ENCODE measurements around the gene B3GNT8. TPM values are rescaled to one million over a fixed set of nuclear protein-coding genes. Genes with fewer than 3 reads are reported as not detected.
A peak's percentile ranks its signal among the peaks of the same experiment; 100 is the strongest.

Gene B3GNT8
- total and polyA plus RNA-seq, 2 of the 8 experiments (the other 6 are each of a cell fraction or from before 2014, with no cell fraction given): 0.67 to 0.86 TPM

DNA sequence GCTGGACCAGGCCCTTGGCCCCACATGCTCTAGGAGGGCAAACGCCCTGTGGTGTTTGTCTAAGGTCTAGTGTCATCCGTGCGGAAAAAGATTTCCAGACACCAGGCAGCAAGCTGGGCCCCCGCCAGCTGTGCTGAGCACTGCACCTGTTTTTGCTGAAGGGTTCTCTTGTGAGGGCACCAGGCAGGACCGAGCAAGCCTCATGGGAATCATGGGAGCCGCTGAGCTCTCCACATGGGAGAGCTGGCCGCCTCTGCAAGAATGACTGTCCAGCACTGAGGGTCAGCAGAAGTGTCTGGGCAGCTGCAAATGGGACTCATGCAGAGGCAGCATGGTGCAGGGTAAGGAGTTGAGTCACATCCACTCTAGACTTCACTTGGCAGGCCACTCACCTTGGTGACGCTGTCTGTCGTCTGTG lies 12.0 kb downstream of the B3GNT8 start:
- no peak for FAIRE-seq
- Histone ChIP-seq H3K23me2 (ENCODE audit: low read depth, low read length) (no peaks in the 10 kb centered on the region), H4K20me1 (replicated peaks in 1 of 2; ENCODE audit: control insufficient read depth in 1 of 2, insufficient read depth in 2 of 2, low read length in 2 of 2) (no peaks in the 10 kb centered on the region), H3K4me1 (replicated peaks in 1 of 4; ENCODE audit: control insufficient read depth in 3 of 4, insufficient read depth in 4 of 4, low read length in 3 of 4) (no peaks in the 10 kb centered on the region), H3K9ac (replicated peaks in 1 of 4; ENCODE audit: extremely low read depth in 1 of 4, low read depth in 3 of 4, low read length in 3 of 4) (no peak overlapping the region), H2BK15ac (ENCODE audit: low read length) (no peak overlapping the region), H4K91ac (replicated peaks; ENCODE audit: insufficient read length, low read length) (no peak overlapping the region), H4K8ac (ENCODE audit: extremely low read depth, insufficient read depth, low read length) (no peak overlapping the region), H3K36me3 (ENCODE audit: control insufficient read depth in 2 of 4, insufficient read depth in 4 of 4, low read length in 3 of 4) (peaks cover 2 to 13% (median 6%) of the 10 kb centered on the region in 4 experiments; a peak in 6 of 8 replicates), H3K79me2 (ENCODE audit: control insufficient read depth in 1 of 2, insufficient read depth in 2 of 2, low read length in 2 of 2) (no peaks in the 10 kb centered on the region), H2AFZ (ENCODE audit: low read length) (no peak overlapping the region), H2BK5ac (ENCODE audit: low read depth, low read length) (peak overlapping the region; percentile 35; the same call in 1 of the 2 replicates), H3K56ac (replicated peaks; ENCODE audit: insufficient read length, low read depth, low read length) (no peak overlapping the region), H3K27me3 (replicated peaks in 1 of 4; ENCODE audit: control insufficient read depth in 3 of 4, extremely low read depth in 1 of 4, insufficient read depth in 3 of 4, low read length in 3 of 4) (no peaks in the 10 kb centered on the region; a peak in 1 of 7 replicates), H3K4ac (replicated peaks; ENCODE audit: insufficient read length, low read depth, low read length) (no peak overlapping the region), H2BK120ac (replicated peaks; ENCODE audit: low read depth, low read length) (no peak overlapping the region), H3K4me2 (ENCODE audit: insufficient read depth in 1 of 2, low read depth in 2 of 2, low read length in 2 of 2) (no peak overlapping the region), H3K4me3 (ENCODE audit: extremely low read depth in 1 of 4, insufficient read depth in 2 of 4, low read depth in 3 of 4, low read length in 4 of 4) (no peak overlapping the region), H3K9me3 (ENCODE audit: insufficient read depth in 2 of 2, low read depth in 1 of 2, low read length in 1 of 2) (no peaks in the 10 kb centered on the region), H3K14ac (ENCODE audit: insufficient read length) (no peak overlapping the region), H2BK12ac (ENCODE audit: low read depth, low read length) (no peak overlapping the region), H3K23ac (ENCODE audit: insufficient read length) (no peak overlapping the region), H3K27ac (ENCODE audit: low read depth, low read length) (no peak overlapping the region), H2BK20ac (ENCODE audit: low read length) (no peak overlapping the region), H2AK5ac (ENCODE audit: low read depth, low read length) (no peak overlapping the region), H4K5ac (ENCODE audit: insufficient read length, low read depth, low read length) (no peak overlapping the region), H3K18ac (ENCODE audit: extremely low read depth, low read length) (no peak overlapping the region), H3K79me1 (ENCODE audit: low read depth, low read length) (no peaks in the 10 kb centered on the region)
- no peak for DNase-seq (ENCODE audit: low read depth in 1 of 2, low spot score in 2 of 2)
- 88% methylated on average over 9 of the region's 9 CpGs; no CpG with 5 or more reads in 1 of the 2 experiments for WGBS, 2 experiments (ENCODE audit: extremely low coverage in 1 of 2, insufficient coverage in 1 of 2, insufficient read length in 1 of 2, insufficient replicate concordance in 2 of 2, low coverage in 1 of 2, low lambda C conversion rate in 2 of 2, missing lambda C conversion rate in 1 of 2)
- CTCF ChIA-PET (ENCODE audit: partially characterized antibody): interaction anchor here (0.7 kb wide), 2 partner anchors 25 to 63 kb away, joined by 3 read pairs; partner anchors contain the start of gene DMAC2
- POLR2A ChIA-PET (ENCODE audit: partially characterized antibody): interaction anchor here (0.8 to 1.8 kb wide), 3 partner anchors 16 to 24 kb away, joined by 3 to 4 read pairs (median 4); partner anchors contain the start of gene DMAC2
- TF ChIP-seq EZH2 (IDR thresholded peaks at IDR 0.05; ENCODE audit: low read depth, low read length, severe bottlenecking) (no peak), SP2 (IDR thresholded peaks at IDR 0.05; ENCODE audit: low read length) (no peak)

All from H1 (cell line).